Gastroesophageal sphincter (tissue), 4 donors: ENCODE measurements around the gene MYADML2. TPM values are rescaled to one million over a fixed set of nuclear protein-coding genes. Genes with fewer than 3 reads are reported as not detected.

Experiments
- ATAC-seq: fragments of 150-250 bp; one replicate; pipeline ENCODE4 v1.9.1; 2016; ENCODE audit warnings: mild to moderate bottlenecking, moderate library complexity
- H3K27ac ChIP-seq, 4 donors: fragments of 200-600 bp; sonication (generic) in 3 of 4; 1 replicate in 3 of 4; 2 replicates in 1 of 4; pipeline ENCODE4 v1.5.1; 2016 to 2019
- H3K27me3 ChIP-seq: fragments of 200-600 bp; sonication (generic); one replicate; pipeline ENCODE4 v1.5.1; 2019
- H3K36me3 ChIP-seq, 2 donors: fragments of 200-600 bp; sonication (generic); one replicate each; pipeline ENCODE4 v1.5.1; 2019; ENCODE audit warnings: control low read depth in 1 of 2
- H3K4me1 ChIP-seq, 3 donors: fragments of 200-600 bp; sonication (generic); 1 replicate in 2 of 3; 2 replicates in 1 of 3; pipeline ENCODE4 v1.5.1; 2016 to 2019; ENCODE audit warnings: control low read depth in 2 of 3
- H3K4me3 ChIP-seq, 2 donors: fragments of 200-600 bp; sonication (generic); one replicate each; pipeline ENCODE4 v1.5.1; 2019; ENCODE audit warnings: mild to moderate bottlenecking in 1 of 2, moderate library complexity in 1 of 2
- H3K9me3 ChIP-seq, 3 donors: fragments of 200-600 bp; sonication (generic); one replicate each; pipeline ENCODE4 v1.5.1; 2017 to 2019; ENCODE audit warnings: control low read depth in 2 of 3
- CTCF ChIP-seq, 4 experiments: fragments of 200-600 bp in 2 of 4; fragments of 450-650 bp in 2 of 4; sonication (generic) in 1 of 4; IDR thresholded peaks; one replicate each; pipeline ENCODE4 v1.5.1; 2017 to 2019; ENCODE audit warnings: antibody characterized with exemption in 4 of 4, mild to moderate bottlenecking in 2 of 4, moderate library complexity in 2 of 4
- EP300 ChIP-seq: sonication (generic); formaldehyde crosslinking; IDR thresholded peaks from one replicate; pipeline ENCODE4 v1.6.1; 2017; ENCODE audit warnings: antibody characterized with exemption, mild to moderate bottlenecking
- POLR2A ChIP-seq, 2 donors: fragments of 450-650 bp; IDR thresholded peaks; one replicate each; pipeline ENCODE4 v1.6.1; 2017; ENCODE audit warnings: antibody characterized with exemption in 2 of 2, mild to moderate bottlenecking in 2 of 2, moderate library complexity in 1 of 2
- POLR2AphosphoS5 ChIP-seq: sonication (generic); formaldehyde crosslinking; IDR thresholded peaks from one replicate; pipeline ENCODE4 v1.6.1; 2017; ENCODE audit warnings: antibody characterized with exemption
- WGBS, 2 donors: methylation state at CpG; one replicate each; pipeline ENCODE4 v1.1.5; 2018; ENCODE audit warnings: low coverage in 1 of 2; 5-methylcytosine and 5-hydroxymethylcytosine counted together
- total RNA-seq, 4 donors: library from RNA; depleted of rRNA; stranded (reverse); fragments of >200 nt; gene quantifications; one replicate each; pipeline ENCODE4 v1.1.0, GENCODE V29; 2016

MYADML2 gene
- total RNA-seq, 4 donors from 2014 or later = not detected

GRCh38 chr17:81993729-81994592 is 46.9 kb upstream of the MYADML2 start:
- Histone ChIP-seq H3K36me3 (peaks cover 0 to 58% of the 10 kb centered on the region in 2 donors), H3K9me3 (no peaks in the 10 kb centered on the region), H3K4me1 (peaks cover 0 to 29% (median 16%) of the 10 kb centered on the region in 3 donors), H3K27me3 (no peaks in the 10 kb centered on the region), H3K4me3 (no peak overlapping the region), H3K27ac (no peak overlapping the region)
- WGBS, 2 donors = no CpG with 5 or more reads among the region's 37 CpGs
- no peak for ATAC-seq
- no peak for TF ChIP-seq EP300
- no peak for TF ChIP-seq POLR2A (IDR thresholded peaks at IDR 0.05)
- no peak for TF ChIP-seq CTCF (IDR thresholded peaks at IDR 0.05)
- TF ChIP-seq POLR2AphosphoS5 = no peak

- H3K9me3 ChIP-seq = no peaks in the 10 kb centered on the region
- no peak for TF ChIP-seq POLR2AphosphoS5
- TF ChIP-seq EP300 = no peak
- no peak for TF ChIP-seq CTCF (IDR thresholded peaks at IDR 0.05)
- H3K27ac ChIP-seq = peak overlapping the region in 3 of 4 donors; percentile 45 to 70 (median 66)
- H3K27me3 ChIP-seq = no peaks in the 10 kb centered on the region
- H3K4me3 ChIP-seq = peak overlapping the region in 1 of 2 donors; percentile 27
- peaks cover 0 to 29% (median 16%) of the 10 kb centered on the region in 3 donors for H3K4me1 ChIP-seq
- no peak for ATAC-seq
- WGBS, 2 donors = 78 to 80% methylated on average over 3 of the region's 31 CpGs
- peaks cover 0 to 55% of the 10 kb centered on the region in 2 donors for H3K36me3 ChIP-seq
Measured at GRCh38 chr17:81992306-81993102, 45.5 kb upstream of the MYADML2 start.

- Histone ChIP-seq H3K4me3 (peak overlapping the region in 1 of 2 donors; percentile 27), H3K9me3 (no peaks in the 10 kb centered on the region), H3K36me3 (peaks cover 0 to 56% of the 10 kb centered on the region in 2 donors), H3K4me1 (peaks cover 0 to 29% (median 16%) of the 10 kb centered on the region in 3 donors), H3K27ac (peak overlapping the region in 3 of 4 donors; percentile 45 to 70 (median 66)), H3K27me3 (no peaks in the 10 kb centered on the region)
- WGBS, 2 donors = no CpG with 5 or more reads among the region's 31 CpGs
- TF ChIP-seq CTCF (IDR thresholded peaks at IDR 0.05) = peak in 1 of 4 experiments; percentile 19
- no peak for TF ChIP-seq POLR2AphosphoS5
- TF ChIP-seq POLR2A (IDR thresholded peaks at IDR 0.05) = no peak
- TF ChIP-seq EP300 = no peak
- ATAC-seq = peak; percentile 73
Measured at GRCh38 chr17:81991684-81992305, 44.8 kb upstream of the MYADML2 start.

DNA sequence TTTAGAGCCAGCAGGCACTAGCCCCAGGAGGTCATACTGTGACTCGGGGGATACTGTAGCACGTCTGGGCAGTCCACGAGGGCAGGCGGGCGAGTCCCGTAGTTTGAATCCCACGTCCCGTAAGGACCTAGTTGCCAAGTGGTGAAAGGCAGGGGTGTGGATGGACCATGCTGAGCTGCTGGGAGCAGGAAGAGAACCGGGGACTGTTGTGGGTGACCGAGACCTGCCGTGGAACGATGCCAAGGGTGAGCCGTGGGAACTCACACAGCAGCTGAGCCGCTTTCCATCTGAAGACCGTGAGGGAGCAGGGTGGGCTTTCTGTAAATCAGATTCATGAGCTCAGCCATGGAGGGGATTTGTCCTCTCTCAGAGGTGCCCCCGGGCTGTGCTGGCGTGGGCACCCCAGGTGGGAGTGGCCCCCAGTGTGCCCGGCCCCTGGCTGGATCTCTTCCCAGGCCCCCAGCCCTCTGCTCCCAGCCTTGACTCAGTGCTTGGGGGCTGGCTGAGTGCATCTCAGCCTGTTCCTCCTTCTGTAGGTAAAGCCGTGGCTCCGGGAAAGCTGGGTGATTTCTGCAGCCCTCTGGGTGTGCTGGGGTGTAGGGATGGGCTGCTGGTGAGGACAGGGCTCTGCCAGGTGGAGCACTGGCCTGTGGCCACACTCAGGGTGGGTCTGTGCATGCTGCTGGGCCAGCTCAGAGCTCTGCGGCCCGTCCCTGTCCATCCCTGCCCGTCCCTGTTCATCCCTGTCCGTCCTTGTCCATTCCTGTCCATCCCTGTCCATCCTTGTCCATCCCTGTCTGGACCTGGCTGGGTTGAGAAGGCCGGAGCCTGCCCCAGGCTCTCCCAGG is 44.0 kb upstream of the MYADML2 start:
- 40 to 94% methylated on average over 1 to 6 of the region's 25 CpGs for WGBS, 2 donors
- H3K36me3 ChIP-seq = peaks cover 0 to 56% of the 10 kb centered on the region in 2 donors
- H3K4me3 ChIP-seq = peak overlapping the region in 1 of 2 donors; percentile 27
- TF ChIP-seq POLR2AphosphoS5 (no peak), CTCF (IDR thresholded peaks at IDR 0.05) (no peak), EP300 (no peak), POLR2A (IDR thresholded peaks at IDR 0.05) (no peak)
- peaks cover 0 to 29% (median 16%) of the 10 kb centered on the region in 3 donors for H3K4me1 ChIP-seq
- H3K9me3 ChIP-seq = no peaks in the 10 kb centered on the region
- no peak for ATAC-seq
- no peaks in the 10 kb centered on the region for H3K27me3 ChIP-seq
- H3K27ac ChIP-seq = peak overlapping the region in 3 of 4 donors; percentile 45 to 70 (median 66)
